SK-N-SH (cell line): ENCODE results near the gene TECPR2. TPM values are rescaled to one million over a fixed set of nuclear protein-coding genes. Genes with fewer than 3 reads are reported as not detected.

Experiments used
- CTCF ChIA-PET: fragments of 300-600, 350-600 bp; formaldehyde crosslinking; extraction: SDS; loops from one replicate; lab custom pipeline; 2021; lab: Yijun Ruan, JAX
- POLR2A ChIA-PET: fragments of 350-600 bp; sonication (Branson Sonifier 250); formaldehyde crosslinking; extraction: SDS; loops from one replicate; lab custom pipeline; 2020; ENCODE audit warnings: antibody characterized with exemption, inconsistent platforms; lab: Yijun Ruan, JAX
- DNase-seq: peaks from one replicate; pipeline ENCODE4 v3.0.0; 2012
- H2AFZ ChIP-seq: fragments of 200-600 bp; sonication (generic); 2 replicates; pipeline ENCODE4 v1.8.1; 2016; ENCODE audit warnings: antibody characterized with exemption, mild to moderate bottlenecking, low read depth
- H3F3A ChIP-seq: fragments of 200-600 bp; sonication (generic); replicated peaks from 2 replicates; pipeline ENCODE3; 2016; ENCODE audit warnings: antibody characterized with exemption, mild to moderate bottlenecking; ENCODE audit not compliant: insufficient read depth
- H3K27ac ChIP-seq, 2 experiments: fragments of 200-500 bp in 1 of 2; fragments of 200-600 bp in 1 of 2; sonication (Bioruptor generic) in 1 of 2; sonication (generic), shearing (Covaris generic) in 1 of 2; 2 replicates each; pipeline versions ENCODE4 v1.5.1 to v1.6.1; 2014 to 2016; ENCODE audit warnings: low read depth in 2 of 2, inconsistent platforms in 1 of 2, low read length in 1 of 2, mild to moderate bottlenecking in 1 of 2, mixed read lengths in 1 of 2
- H3K27me3 ChIP-seq: fragments of 200-600 bp; sonication (generic), shearing (Covaris generic); 2 replicates; pipeline ENCODE4 v1.6.1; 2016; ENCODE audit warnings: mixed run types; ENCODE audit not compliant: insufficient read depth
- H3K36me3 ChIP-seq, 2 experiments: fragments of 200-500 bp in 1 of 2; fragments of 200-600 bp in 1 of 2; sonication (Bioruptor generic) in 1 of 2; sonication (generic) in 1 of 2; replicated peaks in 1 of 2; 2 replicates each; pipeline versions ENCODE3 to v1.5.1; 2014 to 2016; ENCODE audit warnings: low read length in 1 of 2, mild to moderate bottlenecking in 1 of 2; ENCODE audit not compliant: insufficient read depth in 2 of 2, control insufficient read depth in 1 of 2
- H3K4me1 ChIP-seq, 2 experiments: fragments of 200-500 bp in 1 of 2; fragments of 200-600 bp in 1 of 2; sonication (Bioruptor generic) in 1 of 2; sonication (generic), shearing (Covaris generic) in 1 of 2; 2 replicates each; pipeline versions ENCODE4 v1.5.1 to v1.6.1; 2014 to 2016; ENCODE audit warnings: low read depth in 1 of 2, low read length in 1 of 2, mixed run types in 1 of 2; ENCODE audit not compliant: insufficient read depth in 2 of 2, control insufficient read depth in 1 of 2
- H3K4me2 ChIP-seq: fragments of 200-600 bp; sonication (generic), shearing (Covaris generic); 2 replicates; pipeline ENCODE4 v1.6.1; 2017; ENCODE audit warnings: mixed run types
- H3K4me3 ChIP-seq, 2 experiments: fragments of 200-500 bp in 1 of 2; fragments of 200-600 bp in 1 of 2; sonication (Bioruptor generic) in 1 of 2; sonication (generic), shearing (Covaris generic) in 1 of 2; 2 replicates each; pipeline versions ENCODE4 v1.5.1 to v1.8.1; 2014 to 2016; ENCODE audit warnings: low read depth in 2 of 2, inconsistent platforms in 1 of 2, low read length in 1 of 2, mild to moderate bottlenecking in 1 of 2, mixed read lengths in 1 of 2, moderate library complexity in 1 of 2
- H3K79me2 ChIP-seq: fragments of 200-600 bp; sonication (generic); 2 replicates; pipeline ENCODE4 v1.8.1; 2017; ENCODE audit warnings: mild to moderate bottlenecking; ENCODE audit not compliant: insufficient read depth
- H3K9ac ChIP-seq: fragments of 200-600 bp; sonication (generic); 2 replicates; pipeline ENCODE4 v1.6.1; 2017; ENCODE audit warnings: mixed run types
- H3K9me2 ChIP-seq: fragments of 200-600 bp; sonication (generic); 2 replicates; pipeline ENCODE4 v1.6.1; 2017; ENCODE audit warnings: mixed run types
- H3K9me3 ChIP-seq: fragments of 200-600 bp; sonication (generic); 2 replicates; pipeline ENCODE4 v1.6.1; 2017; ENCODE audit warnings: mixed run types, mild to moderate bottlenecking, moderate library complexity
- H4K20me1 ChIP-seq: fragments of 200-600 bp; sonication (generic); 2 replicates; pipeline ENCODE4 v1.6.1; 2017; ENCODE audit warnings: mild to moderate bottlenecking, mixed run types; ENCODE audit not compliant: insufficient read depth
- EP300 ChIP-seq, 2 experiments: IDR thresholded peaks; 2 replicates each; pipeline versions ENCODE4 v1.4.0 to v1.6.1; 2012; ENCODE audit warnings: borderline replicate concordance in 1 of 2, low read depth in 1 of 2, low read length in 1 of 2
- EZH2phosphoT487 ChIP-seq: fragments of 200-600 bp; sonication (generic); IDR thresholded peaks from 2 replicates; pipeline ENCODE4 v1.6.1; 2017; ENCODE audit warnings: low read depth, mixed run types, mild to moderate bottlenecking, antibody characterized with exemption, moderate library complexity, borderline replicate concordance
- FOSL2 ChIP-seq: IDR thresholded peaks from 2 replicates; pipeline ENCODE4 v1.4.0; 2012; ENCODE audit warnings: low read depth, mild to moderate bottlenecking, moderate library complexity, borderline replicate concordance
- GABPA ChIP-seq: IDR thresholded peaks from 2 replicates; pipeline ENCODE4 v1.4.0; 2012; ENCODE audit warnings: low read depth, mild to moderate bottlenecking
- GATA2 ChIP-seq: sonication (generic); formaldehyde crosslinking; IDR thresholded peaks from 2 replicates; pipeline ENCODE4 v1.5.0; 2020; ENCODE audit warnings: mild to moderate bottlenecking, missing genetic modification reagents
- JUND ChIP-seq: IDR thresholded peaks from 2 replicates; pipeline ENCODE4 v1.4.0; 2012
- MAX ChIP-seq: IDR thresholded peaks from 2 replicates; pipeline ENCODE4 v1.4.0; 2012; ENCODE audit warnings: low read depth
- MEF2A ChIP-seq: IDR thresholded peaks from 2 replicates; pipeline ENCODE4 v1.4.0; 2012; ENCODE audit warnings: low read depth, borderline replicate concordance
- NRF1 ChIP-seq: IDR thresholded peaks from 2 replicates; pipeline ENCODE4 v1.6.1; 2012; ENCODE audit warnings: low read depth, mild to moderate bottlenecking, low read length
- POLR2AphosphoS5 ChIP-seq: IDR thresholded peaks from 2 replicates; pipeline ENCODE4 v1.6.1; 2012; ENCODE audit warnings: low read depth, low read length
- RAD21 ChIP-seq: IDR thresholded peaks from 2 replicates; pipeline ENCODE4 v1.6.1; 2012; ENCODE audit warnings: mild to moderate bottlenecking, low read length
- RCOR1 ChIP-seq: fragments of 150-350 bp; IDR thresholded peaks from 2 replicates; pipeline ENCODE4 v1.6.1; 2017; ENCODE audit warnings: antibody characterized with exemption, low read length
- RFX5 ChIP-seq: IDR thresholded peaks from 2 replicates; pipeline ENCODE4 v1.6.1; 2012; ENCODE audit warnings: mild to moderate bottlenecking, improper control_type of control experiment, low read length
- RXRA ChIP-seq: IDR thresholded peaks from 2 replicates; pipeline ENCODE4 v1.4.0; 2012; ENCODE audit warnings: low read depth, mild to moderate bottlenecking, borderline replicate concordance
- SIN3A ChIP-seq: IDR thresholded peaks from 2 replicates; pipeline ENCODE4 v1.6.1; 2012; ENCODE audit warnings: low read depth, mild to moderate bottlenecking, low read length, moderate library complexity, borderline replicate concordance
- TAF1 ChIP-seq: IDR thresholded peaks from 2 replicates; pipeline ENCODE4 v1.6.1; 2012; ENCODE audit warnings: low read depth, mild to moderate bottlenecking, low read length, moderate library complexity, borderline replicate concordance
- USF1 ChIP-seq: IDR thresholded peaks from 2 replicates; pipeline ENCODE4 v1.4.0; 2012; ENCODE audit warnings: low read depth, borderline replicate concordance
- ZBTB33 ChIP-seq: IDR thresholded peaks from 2 replicates; pipeline ENCODE4 v1.4.0; 2012; ENCODE audit warnings: low read depth, borderline replicate concordance
- WGBS: methylation state at CpG from one replicate; pipeline ENCODE4 v1.1.6; 2017; ENCODE audit warnings: low lambda C conversion rate; 5-methylcytosine and 5-hydroxymethylcytosine counted together
- polyA plus RNA-seq, 3 experiments: library from polyadenylated mRNA; depleted of rRNA; stranded (reverse); fragments of >200 nt; gene quantifications; 2 replicates each; pipeline ENCODE4 v1.2.3, GENCODE V29; 2012
- TF ChIP-seq, protein P1 (sequence below): fragments of 150-350 bp; IDR thresholded peaks from 2 replicates; pipeline ENCODE4 v1.6.1; 2016; ENCODE audit warnings: mild to moderate bottlenecking, low read depth, low read length
- TF ChIP-seq, protein P2 (sequence below): IDR thresholded peaks from 2 replicates; pipeline ENCODE4 v1.6.1; 2012; ENCODE audit warnings: mild to moderate bottlenecking, low read depth, low read length, moderate library complexity

Gene TECPR2
- polyA plus RNA-seq, 1 of the 3 experiments (the other 2 are of a cell fraction): 6.9 TPM

GRCh38 chr14:102510616-102511520 lies 148.1 kb downstream of the TECPR2 start:
- Histone ChIP-seq H3K9ac (no peak overlapping the region), H3K4me1 (peaks cover 0 to 17% of the 10 kb centered on the region in 2 experiments; a peak in 1 of 4 replicates), H3K36me3 (peaks cover 0 to 3% of the 10 kb centered on the region in 2 experiments), H3K27ac (no peak overlapping the region; a peak in 1 of 4 replicates), H3K79me2 (peaks cover 12% of the 10 kb centered on the region; the same call in 1 of the 2 replicates), H3K4me2 (peak overlapping the region; percentile 84; the same call in 1 of the 2 replicates), H3K27me3 (no peaks in the 10 kb centered on the region), H3K4me3 (peak overlapping the region in 1 of 2 experiments; percentile 63; a peak in 1 of 4 replicates), H3K9me3 (no peaks in the 10 kb centered on the region), H3K9me2 (no peaks in the 10 kb centered on the region), H2AFZ (0 out of 2 replicates have a peak overlapping the region, but pooled peaks have one; percentile 70), H3F3A (no peaks in the 10 kb centered on the region), H4K20me1 (no peaks in the 10 kb centered on the region)
- DNase-seq: no peak
- POLR2A ChIA-PET: no interaction called here
- 84% methylated on average over 16 of the region's 19 CpGs for WGBS
- TF ChIP-seq EP300 (IDR thresholded peaks at IDR 0.05; ENCODE audit: borderline replicate concordance in 1 of 2, low read depth in 1 of 2, low read length in 1 of 2) (no peak), RXRA (no peak), SIN3A (no peak), USF1 (no peak), JUND (no peak), RAD21 (no peak), TAF1 (no peak), FOSL2 (no peak), GATA2 (CRISPR knock-in tag) (no peak), ZBTB33 (no peak), MEF2A (no peak), GABPA (no peak), NRF1 (no peak), EZH2phosphoT487 (no peak), MAX (no peak), POLR2AphosphoS5 (no peak), RCOR1 (no peak), RFX5 (no peak)
- TF ChIP-seq, protein P1, sequence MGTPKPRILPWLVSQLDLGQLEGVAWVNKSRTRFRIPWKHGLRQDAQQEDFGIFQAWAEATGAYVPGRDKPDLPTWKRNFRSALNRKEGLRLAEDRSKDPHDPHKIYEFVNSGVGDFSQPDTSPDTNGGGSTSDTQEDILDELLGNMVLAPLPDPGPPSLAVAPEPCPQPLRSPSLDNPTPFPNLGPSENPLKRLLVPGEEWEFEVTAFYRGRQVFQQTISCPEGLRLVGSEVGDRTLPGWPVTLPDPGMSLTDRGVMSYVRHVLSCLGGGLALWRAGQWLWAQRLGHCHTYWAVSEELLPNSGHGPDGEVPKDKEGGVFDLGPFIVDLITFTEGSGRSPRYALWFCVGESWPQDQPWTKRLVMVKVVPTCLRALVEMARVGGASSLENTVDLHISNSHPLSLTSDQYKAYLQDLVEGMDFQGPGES: no peak
- TF ChIP-seq, protein P2, sequence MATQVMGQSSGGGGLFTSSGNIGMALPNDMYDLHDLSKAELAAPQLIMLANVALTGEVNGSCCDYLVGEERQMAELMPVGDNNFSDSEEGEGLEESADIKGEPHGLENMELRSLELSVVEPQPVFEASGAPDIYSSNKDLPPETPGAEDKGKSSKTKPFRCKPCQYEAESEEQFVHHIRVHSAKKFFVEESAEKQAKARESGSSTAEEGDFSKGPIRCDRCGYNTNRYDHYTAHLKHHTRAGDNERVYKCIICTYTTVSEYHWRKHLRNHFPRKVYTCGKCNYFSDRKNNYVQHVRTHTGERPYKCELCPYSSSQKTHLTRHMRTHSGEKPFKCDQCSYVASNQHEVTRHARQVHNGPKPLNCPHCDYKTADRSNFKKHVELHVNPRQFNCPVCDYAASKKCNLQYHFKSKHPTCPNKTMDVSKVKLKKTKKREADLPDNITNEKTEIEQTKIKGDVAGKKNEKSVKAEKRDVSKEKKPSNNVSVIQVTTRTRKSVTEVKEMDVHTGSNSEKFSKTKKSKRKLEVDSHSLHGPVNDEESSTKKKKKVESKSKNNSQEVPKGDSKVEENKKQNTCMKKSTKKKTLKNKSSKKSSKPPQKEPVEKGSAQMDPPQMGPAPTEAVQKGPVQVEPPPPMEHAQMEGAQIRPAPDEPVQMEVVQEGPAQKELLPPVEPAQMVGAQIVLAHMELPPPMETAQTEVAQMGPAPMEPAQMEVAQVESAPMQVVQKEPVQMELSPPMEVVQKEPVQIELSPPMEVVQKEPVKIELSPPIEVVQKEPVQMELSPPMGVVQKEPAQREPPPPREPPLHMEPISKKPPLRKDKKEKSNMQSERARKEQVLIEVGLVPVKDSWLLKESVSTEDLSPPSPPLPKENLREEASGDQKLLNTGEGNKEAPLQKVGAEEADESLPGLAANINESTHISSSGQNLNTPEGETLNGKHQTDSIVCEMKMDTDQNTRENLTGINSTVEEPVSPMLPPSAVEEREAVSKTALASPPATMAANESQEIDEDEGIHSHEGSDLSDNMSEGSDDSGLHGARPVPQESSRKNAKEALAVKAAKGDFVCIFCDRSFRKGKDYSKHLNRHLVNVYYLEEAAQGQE: no peak
- TF ChIP-seq, all 33 proteins: peak for 0
- CTCF ChIA-PET: interaction anchor here (1.1 to 3.1 kb wide), 2 partner anchors 73 to 83 kb away, joined by 4 to 23 read pairs; no protein-coding TSS in a partner anchor
